Adrenal gland (tissue), 19 donors: ENCODE results near the gene NPTX2. TPM values are rescaled to one million over a fixed set of nuclear protein-coding genes. Genes with fewer than 3 reads are reported as not detected.

ENCODE experiments used
- DNase-seq, 7 donors: peaks; one replicate each; pipeline ENCODE4 v3.0.0-alpha.2; 2019 to 2020
- H3K27ac ChIP-seq, 5 donors: fragments of 200-600 bp; sonication (generic) in 4 of 5; 1 replicate in 3 of 5; 2 replicates in 2 of 5; pipeline versions ENCODE4 v1.5.1 to v1.8.0; 2016 to 2020; ENCODE audit warnings: mild to moderate bottlenecking in 1 of 5
- H3K27me3 ChIP-seq: fragments of 200-600 bp; 2 replicates; pipeline ENCODE4 v1.8.0; 2021
- H3K36me3 ChIP-seq, 2 donors: fragments of 200-600 bp; replicated peaks in 1 of 2; 1 replicate in 1 of 2; 2 replicates in 1 of 2; pipeline versions ENCODE4 v1.5.1 to v1.8.0; 2018 to 2022
- H3K4me1 ChIP-seq, 2 donors: fragments of 200-600 bp; replicated peaks in 1 of 2; 1 replicate in 1 of 2; 2 replicates in 1 of 2; pipeline versions ENCODE4 v1.5.1 to v1.8.0; 2018 to 2021
- H3K4me3 ChIP-seq, 4 donors: fragments of 200-600 bp; sonication (generic) in 3 of 4; one replicate each; pipeline ENCODE4 v1.5.1; 2016 to 2018
- H3K9me3 ChIP-seq, 3 donors: fragments of 200-600 bp; sonication (generic) in 1 of 3; replicated peaks in 1 of 3; 1 replicate in 2 of 3; 2 replicates in 1 of 3; pipeline versions ENCODE4 v1.5.1 to v1.8.0; 2016 to 2021
- CTCF ChIP-seq, 6 experiments: fragments of 450-650 bp in 4 of 6; fragments of 200-600 bp in 2 of 6; sonication (generic) in 1 of 6; IDR thresholded peaks; 1 replicate in 5 of 6; 2 replicates in 1 of 6; pipeline versions ENCODE4 v1.5.1 to v1.8.0; 2016 to 2021; ENCODE audit warnings: antibody characterized with exemption in 6 of 6, mild to moderate bottlenecking in 2 of 6, moderate library complexity in 1 of 6
- POLR2A ChIP-seq, 2 donors: fragments of 450-650 bp; IDR thresholded peaks; one replicate each; pipeline ENCODE4 v1.6.1; 2017; ENCODE audit warnings: antibody characterized with exemption in 2 of 2, mild to moderate bottlenecking in 2 of 2, moderate library complexity in 1 of 2
- WGBS, 4 donors: extraction: QIAGEN DNeasy Blood & Tissue Kit in 2 of 4; methylation state at CpG; one replicate each; pipeline versions ENCODE4 v1.1.5 to v1.1.7; 2013 to 2017; 5-methylcytosine and 5-hydroxymethylcytosine counted together
- intact Hi-C, 2 donors: fragments of 100-400 bp; cut with DNase I; formaldehyde crosslinking; loops; one replicate each; pipeline versions ENCODE4 v1.14.1 to v1.15.0; 2022 to 2023
- long read RNA-seq, 10 donors: library from polyadenylated mRNA in 3 of 10; unstranded in 2 of 10; stranded (forward) in 1 of 10; transcript quantifications; one replicate each; pipeline ENCODE4 v2.0.0 and lab custom pipeline, GENCODE V29; 2021 to 2026
- polyA plus RNA-seq, 3 donors: library from polyadenylated mRNA; stranded (reverse); fragments of 200-250 nt in 2 of 3; fragments of 350-450 nt in 1 of 3; fragmentation: Illumina TruSeq in 1 of 3; extraction: RNeasy Lipid Tissue Mini Kit (QIAGEN cat#74804) in 1 of 3; gene quantifications; one replicate each; pipeline ENCODE4 v1.2.3, GENCODE V29; 2013 to 2014
- total RNA-seq, 9 donors: library from RNA; depleted of rRNA in 4 of 9; stranded (reverse); fragments of >200 nt in 4 of 9; fragments of 120-200 nt in 1 of 9; fragmentation: NEBNext Ultra II Directional in 1 of 9; extraction: Animal tissue kit (Norgen Biotek cat#: 25700) in 1 of 9; gene quantifications; one replicate each; pipeline versions ENCODE4 v1.1.0 to v1.2.4, GENCODE V29; 2013 to 2023
- donor health status: healthy with polysubstance abuse.
- donor health status: Bipolar disorder and iron deficiency.
- donor health status: DM: yes; HTN: yes; CAD: no.
- donor health status: DM: no; HTN: no; CAD: no.
- donor health status: DM: no; HTN: no; CAD: no.
- donor health status: DM: yes; HTN: yes; CAD: no.

Gene NPTX2, protein sequence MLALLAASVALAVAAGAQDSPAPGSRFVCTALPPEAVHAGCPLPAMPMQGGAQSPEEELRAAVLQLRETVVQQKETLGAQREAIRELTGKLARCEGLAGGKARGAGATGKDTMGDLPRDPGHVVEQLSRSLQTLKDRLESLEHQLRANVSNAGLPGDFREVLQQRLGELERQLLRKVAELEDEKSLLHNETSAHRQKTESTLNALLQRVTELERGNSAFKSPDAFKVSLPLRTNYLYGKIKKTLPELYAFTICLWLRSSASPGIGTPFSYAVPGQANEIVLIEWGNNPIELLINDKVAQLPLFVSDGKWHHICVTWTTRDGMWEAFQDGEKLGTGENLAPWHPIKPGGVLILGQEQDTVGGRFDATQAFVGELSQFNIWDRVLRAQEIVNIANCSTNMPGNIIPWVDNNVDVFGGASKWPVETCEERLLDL
- 10 to 100 TPM; 24.7 to 81.1 (median 57.4) TPM for total RNA-seq
- 10 to 100 TPM; 11.6 to 55.2 (median 18.6) TPM for polyA plus RNA-seq
- long read RNA-seq, donor 1, transcript NPTX2-201 (5 exons, 2,700 nt): major isoform, 8 of 26 reads
- long read RNA-seq, donor 1, partial matches to known transcripts: 18 of 26 reads
- long read RNA-seq, donor 1, other reads (novel, unspliced or antisense): 0 of 26 reads
- long read RNA-seq, donor 2, partial matches to known transcripts: 0 of 2 reads
- long read RNA-seq, donor 2, other reads (novel, unspliced or antisense): 0 of 2 reads
- long read RNA-seq, donor 3: 0 reads
- long read RNA-seq, donor 4, partial matches to known transcripts: 2 of 4 reads
- long read RNA-seq, donor 4, other reads (novel, unspliced or antisense): 1 of 4 reads
- long read RNA-seq, donor 5, transcript NPTX2-201 (5 exons, 2,700 nt): major isoform, 114 of 129 reads
- long read RNA-seq, donor 5, partial matches to known transcripts: 12 of 129 reads
- long read RNA-seq, donor 5, other reads (novel, unspliced or antisense): 3 of 129 reads
- long read RNA-seq, donor 6, partial matches to known transcripts: 5 of 5 reads
- long read RNA-seq, donor 6, other reads (novel, unspliced or antisense): 0 of 5 reads
- long read RNA-seq, donor 7, partial matches to known transcripts: 44 of 47 reads
- long read RNA-seq, donor 7, other reads (novel, unspliced or antisense): 0 of 47 reads
- long read RNA-seq, donor 8, partial matches to known transcripts: 0 of 4 reads
- long read RNA-seq, donor 8, other reads (novel, unspliced or antisense): 0 of 4 reads
- long read RNA-seq, donor 9: 0 reads
- long read RNA-seq, donor 10, partial matches to known transcripts: 0 of 1 reads
- long read RNA-seq, donor 10, other reads (novel, unspliced or antisense): 0 of 1 reads

GRCh38 chr7:98617051-98617959 lies at the start of gene NPTX2:
Gene NPTX2 (plus strand): TSS chr7:98617285. CDS start chr7:98617462, 177 bp downstream.
- H3K27me3 ChIP-seq: peaks cover 12% of the 10 kb centered on the region
- no peaks in the 10 kb centered on the region for H3K36me3 ChIP-seq
- peak within 1 kb of the TSS in 1 of 4 donors; percentile 61 for H3K4me3 ChIP-seq

DNA sequence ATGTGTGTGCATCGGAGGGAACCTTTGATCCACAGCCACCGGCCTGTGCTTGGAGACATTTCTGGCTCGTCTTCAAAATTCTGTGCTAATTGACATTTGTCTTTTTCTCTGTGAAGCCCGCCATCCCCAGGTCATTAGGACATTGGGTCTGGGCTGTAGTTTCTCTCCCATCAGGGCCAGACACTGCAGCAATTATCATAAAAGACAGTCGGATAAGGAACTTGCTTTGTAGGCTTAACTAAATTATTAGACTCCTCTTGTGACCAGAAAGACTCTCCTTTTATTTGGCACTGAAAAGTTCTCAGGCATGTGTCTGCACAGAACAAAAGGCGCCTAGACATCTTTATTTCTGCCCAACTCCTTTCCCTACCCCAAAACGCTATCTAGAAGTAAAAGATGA lies 49.1 kb upstream of the NPTX2 start:
- no peaks in the 10 kb centered on the region for H3K9me3 ChIP-seq
- intact Hi-C loops: no loop called here
- H3K4me1 ChIP-seq: peaks cover 7 to 14% of the 10 kb centered on the region in 2 donors
- no peaks in the 10 kb centered on the region for H3K36me3 ChIP-seq
- no peak overlapping the region for H3K4me3 ChIP-seq
- 63 to 75% (median 69%) methylated on average over 7 of the region's 7 CpGs for WGBS, 4 donors
- H3K27me3 ChIP-seq: no peaks in the 10 kb centered on the region
- no peak overlapping the region for H3K27ac ChIP-seq
- no peak for DNase-seq
- TF ChIP-seq CTCF (IDR thresholded peaks at IDR 0.05) (no peak), POLR2A (IDR thresholded peaks at IDR 0.05) (no peak)

More at GRCh38 chr7:98617051-98617959, at the start of gene NPTX2:
- no peaks in the 10 kb centered on the region for H3K9me3 ChIP-seq
- peak; percentile 77 to 86 (median 83) for DNase-seq
- WGBS, 4 donors: 2 to 4% (median 2%) methylated on average over 5 to 130 of the region's 130 CpGs
- intact Hi-C loops: loop anchor here in 1 of 2 donors (10.0 kb wide), 1 partner anchor 183 kb away; no protein-coding TSS in a partner anchor
- H3K4me1 ChIP-seq: peaks cover 0 to 15% of the 10 kb centered on the region in 2 donors
- TF ChIP-seq CTCF (IDR thresholded peaks at IDR 0.05) (peak in 3 of 6 experiments; percentile 36 to 68 (median 54)), POLR2A (IDR thresholded peaks at IDR 0.05) (peak; percentile 79 to 94)
- H3K27ac ChIP-seq: peak within 1 kb of the TSS in 3 of 5 donors; percentile 2 to 76 (median 42)

DNA sequence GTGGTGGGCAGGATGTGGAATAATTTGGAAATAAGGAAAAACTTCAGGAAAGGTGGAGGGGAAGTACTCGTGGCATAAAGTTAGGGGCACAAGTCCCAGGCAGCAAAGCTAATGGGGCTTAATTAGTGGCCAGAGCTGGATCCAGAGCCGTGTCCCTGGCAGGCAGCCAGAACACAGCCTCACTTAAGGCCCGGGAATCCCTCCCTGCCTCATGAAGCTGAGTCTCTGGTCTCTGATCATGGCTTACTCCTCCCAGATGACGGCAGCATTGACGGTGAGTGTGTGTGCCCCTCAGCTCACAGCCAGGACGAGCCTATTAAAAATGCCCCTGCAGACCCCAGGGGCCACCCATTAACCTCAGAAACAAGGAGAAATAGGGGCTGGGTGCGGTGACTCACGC lies 48.2 kb upstream of the NPTX2 start:
- no peaks in the 10 kb centered on the region for H3K9me3 ChIP-seq
- peak in 4 of 7 donors; percentile 29 to 75 (median 39) for DNase-seq
- intact Hi-C loops: no loop called here
- H3K36me3 ChIP-seq: no peaks in the 10 kb centered on the region
- H3K4me1 ChIP-seq: peaks cover 7 to 14% of the 10 kb centered on the region in 2 donors
- H3K4me3 ChIP-seq: no peak overlapping the region
- TF ChIP-seq CTCF (IDR thresholded peaks at IDR 0.05) (no peak), POLR2A (IDR thresholded peaks at IDR 0.05) (no peak)
- no peaks in the 10 kb centered on the region for H3K27me3 ChIP-seq
- WGBS, 4 donors: 49 to 68% (median 62%) methylated on average over 5 to 8 of the region's 8 CpGs
- H3K27ac ChIP-seq: peak overlapping the region in 4 of 5 donors; percentile 41 to 95 (median 80)
